ENCODE data around the gene ZBTB11.
"Not testable (repeated sequence)": the region's sequence is repeated elsewhere in the genome, so short reads cannot be mapped to it uniquely, and the experiment has no call there.

The ZBTB11 gene

DNA sequence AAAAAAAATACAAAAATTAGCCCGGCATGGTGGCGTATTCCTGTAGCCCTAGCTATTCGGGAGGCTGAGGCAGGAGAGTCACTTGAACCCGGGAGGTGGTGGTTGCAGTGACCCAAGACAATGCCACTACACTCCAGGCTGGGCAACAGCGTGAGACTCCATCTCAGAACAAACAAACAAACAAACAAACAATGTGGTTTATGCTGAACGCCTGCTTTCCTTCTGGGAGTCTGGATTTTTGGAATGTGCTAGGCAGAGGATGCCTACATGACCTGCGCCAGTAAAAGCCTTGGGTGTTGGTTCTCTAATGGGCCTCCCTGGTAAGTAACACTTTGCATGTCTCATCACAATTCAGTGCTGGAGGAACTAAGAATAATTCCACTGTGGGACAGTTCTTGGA lies 59.5 kb downstream of the ZBTB11 start:
- no peak for DNase-seq (ENCODE audit: low read depth in 2 of 2)

DNA sequence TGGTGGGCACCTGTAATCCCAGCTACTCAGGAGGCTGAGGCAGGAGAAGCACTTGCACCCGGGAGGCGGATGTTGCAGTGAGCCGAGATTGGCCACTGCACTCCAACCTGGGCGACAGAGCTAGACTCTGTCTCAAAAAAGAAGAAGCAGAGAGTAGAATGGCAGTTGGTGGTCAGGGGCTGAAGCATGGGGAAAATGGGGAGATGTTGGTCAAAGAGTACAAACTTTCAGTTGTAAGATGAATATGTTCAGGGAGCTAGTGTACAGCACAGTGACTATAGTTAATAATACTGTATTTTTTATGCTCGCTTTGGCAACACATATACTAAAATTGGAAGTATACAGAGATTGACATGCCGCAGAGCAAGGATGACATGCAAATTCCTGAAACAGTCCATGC lies 61.4 kb downstream of the ZBTB11 start:
- DNase-seq (ENCODE audit: low read depth in 2 of 2): no peak

DNA sequence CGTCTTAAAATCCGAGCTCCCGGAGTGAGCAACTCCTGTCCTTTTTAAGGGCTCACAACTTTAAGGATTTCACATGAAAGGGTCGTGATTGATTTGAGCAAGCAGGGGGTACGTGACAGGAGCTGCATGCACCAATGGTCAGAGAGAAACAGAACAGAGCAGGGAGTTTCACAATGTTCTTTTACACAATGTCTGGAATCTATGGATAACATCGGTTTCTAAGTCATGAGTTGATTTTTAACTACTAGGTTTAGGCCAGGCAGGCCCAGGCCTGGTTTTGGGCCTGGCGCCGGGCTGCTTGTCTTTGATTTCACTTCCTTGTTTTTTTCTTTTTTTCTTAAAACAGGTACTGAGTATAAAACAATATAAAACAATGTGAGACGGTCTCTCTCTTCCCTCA lies 63.9 kb downstream of the ZBTB11 start:
- not testable (repeated sequence) for DNase-seq (ENCODE audit: low read depth in 2 of 2)

DNA sequence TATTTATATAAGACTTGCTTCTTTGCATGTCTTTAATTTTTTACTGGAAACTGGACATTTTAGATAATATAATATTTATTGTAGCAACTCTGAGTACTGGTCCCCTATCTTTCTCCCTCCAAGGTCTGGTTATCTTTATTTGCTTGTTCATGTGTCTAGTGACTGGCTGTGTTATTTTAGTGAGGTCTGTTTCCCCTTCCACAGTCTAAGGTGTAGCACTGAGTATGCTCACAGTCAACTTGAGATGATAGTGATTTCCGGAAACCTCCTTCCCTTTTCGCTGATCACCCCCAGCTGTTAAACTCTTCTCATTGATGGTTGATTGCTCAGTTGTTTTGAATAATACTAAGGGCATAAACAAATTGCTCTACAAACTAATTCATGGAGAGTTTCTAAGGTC lies 65.9 kb downstream of the ZBTB11 start:
- no peak for DNase-seq (ENCODE audit: low read depth in 2 of 2)

DNA sequence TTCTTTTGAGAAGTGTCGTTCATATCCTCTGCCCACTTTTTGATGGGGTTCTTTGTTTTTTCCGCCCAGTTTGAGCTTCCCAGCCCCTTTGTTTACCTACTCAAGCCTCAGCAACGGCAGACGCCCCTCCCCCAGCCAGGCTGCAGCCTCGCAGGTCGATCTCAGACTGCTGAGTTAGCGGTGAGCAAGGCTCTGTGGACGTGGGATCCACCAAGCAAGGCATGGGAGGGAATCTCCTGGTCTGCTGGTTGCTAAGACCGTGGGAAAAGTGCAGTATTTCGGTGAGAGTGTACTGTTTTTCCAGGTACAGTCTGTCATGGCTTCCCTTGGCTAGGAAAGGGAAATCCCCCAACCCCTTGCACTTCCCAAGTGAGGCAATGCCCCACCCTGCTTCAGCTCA lies 71.5 kb downstream of the ZBTB11 start:
- not testable (repeated sequence) for DNase-seq (ENCODE audit: low read depth in 2 of 2)

DNA sequence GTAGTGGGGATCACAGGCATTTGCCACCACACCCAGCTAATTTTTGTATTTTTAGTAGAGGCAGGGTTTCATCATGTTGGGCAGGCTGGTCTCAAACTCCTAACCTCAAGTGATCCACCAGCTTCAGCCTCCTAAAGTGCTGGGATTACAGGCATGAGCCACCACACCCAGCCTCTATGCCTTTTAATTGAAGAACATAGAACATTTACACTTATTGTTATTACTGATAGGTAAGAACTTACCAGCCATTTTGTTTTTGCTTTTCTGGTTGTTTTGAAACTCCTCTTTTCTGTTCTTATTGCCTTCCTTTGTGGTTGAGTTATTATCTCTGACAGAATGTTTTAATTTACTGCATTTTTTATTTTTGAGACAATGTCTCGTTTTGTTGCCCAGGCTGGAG lies 73.7 kb downstream of the ZBTB11 start:
- DNase-seq (ENCODE audit: low read depth in 2 of 2): no peak

DNA sequence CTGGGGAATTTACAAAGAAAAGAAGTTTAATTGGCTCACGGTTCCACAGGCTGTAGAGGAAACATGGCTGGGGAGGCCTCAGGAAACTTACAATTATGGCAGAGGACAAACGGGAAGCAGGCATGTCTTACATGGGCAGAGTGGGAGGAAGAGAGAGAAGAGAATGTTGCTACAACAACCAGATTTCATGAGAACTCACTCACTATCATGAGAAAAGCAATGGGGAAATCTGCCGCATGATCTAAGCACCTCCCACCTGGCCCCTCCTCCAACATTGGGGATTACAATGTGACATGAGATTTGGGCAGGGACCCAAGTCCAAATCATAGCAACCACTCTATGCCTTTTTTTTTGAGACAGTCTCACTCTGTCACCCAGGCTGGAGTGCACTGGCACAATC lies 74.2 kb downstream of the ZBTB11 start:
- no peak for DNase-seq (ENCODE audit: low read depth in 2 of 2)
